Tibial nerve (tissue), 4 donors: ENCODE measurements around the gene KLK12. TPM values are rescaled to one million over a fixed set of nuclear protein-coding genes. Genes with fewer than 3 reads are reported as not detected.

ENCODE experiments used
- DNase-seq, 2 donors: peaks; one replicate each; pipeline ENCODE4 v3.0.0-alpha.2; 2019; ENCODE audit warnings: low spot score in 2 of 2
- H3K27ac ChIP-seq, 4 donors: fragments of 200-600 bp; sonication (generic) in 3 of 4; one replicate each; pipeline ENCODE4 v1.5.1; 2017 to 2019; ENCODE audit warnings: mild to moderate bottlenecking in 1 of 4
- H3K27me3 ChIP-seq, 2 donors: fragments of 200-600 bp; sonication (generic) in 1 of 2; one replicate each; pipeline versions ENCODE4 v1.5.1 to v1.6.0; 2017 to 2019
- H3K36me3 ChIP-seq, 3 donors: fragments of 200-600 bp; sonication (generic); one replicate each; pipeline ENCODE4 v1.5.1; 2018 to 2019
- H3K4me1 ChIP-seq, 4 donors: fragments of 200-600 bp; sonication (generic) in 3 of 4; one replicate each; pipeline ENCODE4 v1.5.1; 2017 to 2019
- H3K4me3 ChIP-seq, 4 donors: fragments of 200-600 bp; sonication (generic) in 3 of 4; one replicate each; pipeline ENCODE4 v1.5.1; 2017 to 2019; ENCODE audit warnings: mild to moderate bottlenecking in 1 of 4, moderate library complexity in 1 of 4
- H3K9me3 ChIP-seq, 4 donors: fragments of 200-600 bp; sonication (generic) in 3 of 4; one replicate each; pipeline ENCODE4 v1.5.1; 2017 to 2019
- CTCF ChIP-seq, 5 experiments: fragments of 200-600 bp in 3 of 5; fragments of 450-650 bp in 2 of 5; sonication (generic) in 3 of 5; IDR thresholded peaks; one replicate each; pipeline ENCODE4 v1.5.1; 2016 to 2019; ENCODE audit warnings: antibody characterized with exemption in 5 of 5, mild to moderate bottlenecking in 3 of 5, moderate library complexity in 2 of 5
- EP300 ChIP-seq, 2 donors: sonication (generic); formaldehyde crosslinking; IDR thresholded peaks; one replicate each; pipeline ENCODE4 v1.6.1; 2017; ENCODE audit warnings: antibody characterized with exemption in 2 of 2, mild to moderate bottlenecking in 1 of 2
- POLR2A ChIP-seq, 2 donors: fragments of 450-650 bp; IDR thresholded peaks; one replicate each; pipeline ENCODE4 v1.6.1; 2017; ENCODE audit warnings: antibody characterized with exemption in 2 of 2, mild to moderate bottlenecking in 2 of 2, moderate library complexity in 2 of 2
- WGBS, 2 donors: methylation state at CpG; one replicate each; pipeline ENCODE4 v1.1.5; 2018; 5-methylcytosine and 5-hydroxymethylcytosine counted together
- total RNA-seq, 4 donors: library from RNA; depleted of rRNA; stranded (reverse); fragments of >200 nt; gene quantifications; one replicate each; pipeline ENCODE4 v1.1.0, GENCODE V29; 2016

The KLK12 gene
- total RNA-seq, 4 donors from 2014 or later = not detected

- Histone ChIP-seq H3K9me3 (peaks cover 0 to 7% (median 0%) of the 10 kb centered on the region in 4 donors), H3K36me3 (no peaks in the 10 kb centered on the region), H3K4me3 (no peak overlapping the region), H3K27ac (peak overlapping the region in 1 of 4 donors; percentile 33), H3K4me1 (no peaks in the 10 kb centered on the region), H3K27me3 (peaks cover 0 to 19% of the 10 kb centered on the region in 2 donors)
- no peak for DNase-seq
- 38 to 39% methylated on average over 11 to 12 of the region's 12 CpGs for WGBS, 2 donors
- no peak for TF ChIP-seq CTCF (IDR thresholded peaks at IDR 0.05)
- TF ChIP-seq POLR2A (IDR thresholded peaks at IDR 0.05) = no peak
- no peak for TF ChIP-seq EP300 (IDR thresholded peaks at IDR 0.05)
These were observed 32.7 kb downstream of the KLK12 start for GRCh38 chr19:51002089-51002532.

GRCh38 chr19:51001515-51001914, 33.3 kb downstream of the KLK12 start, which contains the start of gene KLK8:
Gene KLK8, minus strand, starts transcription at chr19:51001604. Its CDS starts 437 bp downstream, at chr19:51001167.
- Histone ChIP-seq H3K27me3 (peaks cover 0 to 19% of the 10 kb centered on the region in 2 donors), H3K27ac (peak within 1 kb of the TSS in 1 of 4 donors; percentile 33), H3K9me3 (peaks cover 0 to 7% (median 0%) of the 10 kb centered on the region in 4 donors), H3K4me3 (no peak within 1 kb of the TSS), H3K36me3 (no peaks in the 10 kb centered on the region), H3K4me1 (no peaks in the 10 kb centered on the region)
- TF ChIP-seq CTCF (IDR thresholded peaks at IDR 0.05) = no peak
- no peak for TF ChIP-seq EP300 (IDR thresholded peaks at IDR 0.05)
- TF ChIP-seq POLR2A (IDR thresholded peaks at IDR 0.05) = no peak
- DNase-seq = no peak
- WGBS, 2 donors = 21 to 23% methylated on average over 6 to 7 of the region's 7 CpGs

GRCh38 chr19:51000981-51001380, 33.8 kb downstream of the KLK12 start:
- TF ChIP-seq POLR2A (IDR thresholded peaks at IDR 0.05) (no peak), CTCF (IDR thresholded peaks at IDR 0.05) (no peak), EP300 (IDR thresholded peaks at IDR 0.05) (no peak)
- WGBS, 2 donors = 33 to 37% methylated on average over 16 of the region's 16 CpGs
- Histone ChIP-seq H3K27me3 (peaks cover 0 to 19% of the 10 kb centered on the region in 2 donors), H3K36me3 (no peaks in the 10 kb centered on the region), H3K9me3 (peaks cover 0 to 7% (median 0%) of the 10 kb centered on the region in 4 donors), H3K27ac (no peak overlapping the region), H3K4me1 (no peaks in the 10 kb centered on the region), H3K4me3 (no peak overlapping the region)
- no peak for DNase-seq

GRCh38 chr19:51000426-51000825, 34.4 kb downstream of the KLK12 start:
- peaks cover 0 to 19% of the 10 kb centered on the region in 2 donors for H3K27me3 ChIP-seq
- peaks cover 0 to 7% (median 0%) of the 10 kb centered on the region in 4 donors for H3K9me3 ChIP-seq
- no peak overlapping the region for H3K27ac ChIP-seq
- 82 to 86% methylated on average over 5 to 6 of the region's 10 CpGs for WGBS, 2 donors
- no peak for TF ChIP-seq POLR2A (IDR thresholded peaks at IDR 0.05)
- TF ChIP-seq EP300 (IDR thresholded peaks at IDR 0.05) = no peak
- no peak for TF ChIP-seq CTCF (IDR thresholded peaks at IDR 0.05)
- H3K4me1 ChIP-seq = no peaks in the 10 kb centered on the region
- H3K36me3 ChIP-seq = no peaks in the 10 kb centered on the region
- no peak overlapping the region for H3K4me3 ChIP-seq
- no peak for DNase-seq

- Histone ChIP-seq H3K27ac (no peak overlapping the region), H3K4me1 (no peaks in the 10 kb centered on the region), H3K36me3 (no peaks in the 10 kb centered on the region), H3K27me3 (peaks cover 0 to 19% of the 10 kb centered on the region in 2 donors), H3K4me3 (no peak overlapping the region), H3K9me3 (peaks cover 0 to 7% (median 0%) of the 10 kb centered on the region in 4 donors)
- TF ChIP-seq POLR2A (IDR thresholded peaks at IDR 0.05) = no peak
- 75 to 82% methylated on average over 4 of the region's 4 CpGs for WGBS, 2 donors
- no peak for DNase-seq
These were observed 36.1 kb downstream of the KLK12 start for GRCh38 chr19:50998686-50999085.
